Measurements from ENCODE around the gene LAIR1.

Gene LAIR1

DNA sequence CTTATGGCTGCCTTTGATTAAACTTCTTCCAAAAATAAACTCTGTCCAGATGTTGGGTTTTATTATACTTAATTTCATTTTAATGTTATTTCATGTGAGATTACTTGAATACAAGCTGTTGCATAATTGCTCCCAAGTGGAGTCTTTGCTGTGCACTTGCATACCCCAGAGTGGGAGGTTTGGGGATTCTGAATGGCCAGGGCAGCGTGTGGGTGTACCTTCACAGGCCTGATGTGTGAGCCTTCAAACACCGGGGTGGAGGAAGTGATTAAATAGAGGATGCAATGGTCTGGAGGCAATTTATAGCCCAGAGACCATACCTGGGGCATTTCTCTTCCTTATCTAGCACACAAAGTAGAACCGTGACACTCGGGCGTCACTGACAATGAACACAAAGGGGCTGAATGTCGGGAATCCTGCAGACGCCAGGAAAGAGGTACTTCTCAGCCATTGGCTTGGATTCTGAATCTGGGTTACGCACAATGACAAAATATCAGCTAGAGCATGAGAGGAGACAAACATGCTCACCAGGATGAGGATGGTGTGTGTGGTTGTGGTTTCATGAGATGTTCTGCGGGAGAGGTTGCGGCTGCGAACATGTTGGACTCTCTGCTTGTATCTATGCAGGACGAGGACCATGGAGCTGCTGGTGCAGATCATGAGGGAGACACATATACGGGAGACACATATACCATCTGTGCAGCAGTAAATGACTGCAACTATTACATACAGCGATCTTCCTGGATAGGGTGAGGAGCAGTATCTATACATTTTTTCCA lies 44.6 kb downstream of the LAIR1 start:
- TF ChIP-seq, protein P1, sequence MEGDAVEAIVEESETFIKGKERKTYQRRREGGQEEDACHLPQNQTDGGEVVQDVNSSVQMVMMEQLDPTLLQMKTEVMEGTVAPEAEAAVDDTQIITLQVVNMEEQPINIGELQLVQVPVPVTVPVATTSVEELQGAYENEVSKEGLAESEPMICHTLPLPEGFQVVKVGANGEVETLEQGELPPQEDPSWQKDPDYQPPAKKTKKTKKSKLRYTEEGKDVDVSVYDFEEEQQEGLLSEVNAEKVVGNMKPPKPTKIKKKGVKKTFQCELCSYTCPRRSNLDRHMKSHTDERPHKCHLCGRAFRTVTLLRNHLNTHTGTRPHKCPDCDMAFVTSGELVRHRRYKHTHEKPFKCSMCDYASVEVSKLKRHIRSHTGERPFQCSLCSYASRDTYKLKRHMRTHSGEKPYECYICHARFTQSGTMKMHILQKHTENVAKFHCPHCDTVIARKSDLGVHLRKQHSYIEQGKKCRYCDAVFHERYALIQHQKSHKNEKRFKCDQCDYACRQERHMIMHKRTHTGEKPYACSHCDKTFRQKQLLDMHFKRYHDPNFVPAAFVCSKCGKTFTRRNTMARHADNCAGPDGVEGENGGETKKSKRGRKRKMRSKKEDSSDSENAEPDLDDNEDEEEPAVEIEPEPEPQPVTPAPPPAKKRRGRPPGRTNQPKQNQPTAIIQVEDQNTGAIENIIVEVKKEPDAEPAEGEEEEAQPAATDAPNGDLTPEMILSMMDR (conservative IDR thresholded peaks at IDR 0.05; ENCODE audit: low read depth, low read length): no peak
- no peak overlapping the region for H3K4me3 ChIP-seq (ENCODE audit: low read depth, low read length)
- no peak for DNase-seq (ENCODE audit: low read depth)

DNA sequence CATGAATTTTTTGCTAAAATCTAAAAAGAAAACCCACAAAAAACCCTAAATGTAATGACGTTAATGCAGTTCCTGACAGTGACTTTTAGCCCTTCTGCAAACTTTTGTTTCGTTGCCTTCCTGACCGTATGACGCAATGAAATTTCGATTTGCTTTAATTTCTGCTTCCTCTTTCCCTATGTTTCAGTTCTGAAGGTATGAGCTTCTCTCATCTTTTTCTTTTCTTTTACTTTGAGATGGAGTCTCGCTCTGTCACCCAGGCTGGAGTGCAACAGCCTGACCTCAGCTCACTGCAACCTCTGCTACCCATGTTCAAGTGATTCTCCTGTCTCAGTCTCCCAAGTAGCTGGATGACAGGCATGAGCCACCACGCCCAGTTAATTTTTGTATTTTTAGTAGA lies 45.7 kb downstream of the LAIR1 start:
- no peak for DNase-seq (ENCODE audit: low read depth)
- H3K4me3 ChIP-seq (ENCODE audit: low read depth, low read length): no peak overlapping the region
- TF ChIP-seq, protein P1 (conservative IDR thresholded peaks at IDR 0.05; ENCODE audit: low read depth, low read length): no peak

DNA sequence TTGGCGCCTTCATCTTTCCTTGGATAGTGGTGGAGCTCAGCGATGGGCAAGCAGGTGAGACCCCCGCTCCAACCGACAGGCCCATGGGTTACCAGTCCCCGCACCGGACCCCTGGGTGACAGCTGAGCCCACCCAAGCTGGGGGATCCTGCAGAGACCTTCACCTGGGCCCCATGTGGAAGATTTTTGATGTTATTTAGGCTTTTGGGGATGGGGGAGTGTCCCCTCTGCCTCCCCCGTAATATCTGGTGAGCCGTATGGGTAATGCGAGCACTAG lies 46.8 kb downstream of the LAIR1 start:
- H3K4me3 ChIP-seq (ENCODE audit: low read depth, low read length): no peak overlapping the region
- no peak for DNase-seq (ENCODE audit: low read depth)
- TF ChIP-seq, protein P1 (conservative IDR thresholded peaks at IDR 0.05; ENCODE audit: low read depth, low read length): no peak

DNA sequence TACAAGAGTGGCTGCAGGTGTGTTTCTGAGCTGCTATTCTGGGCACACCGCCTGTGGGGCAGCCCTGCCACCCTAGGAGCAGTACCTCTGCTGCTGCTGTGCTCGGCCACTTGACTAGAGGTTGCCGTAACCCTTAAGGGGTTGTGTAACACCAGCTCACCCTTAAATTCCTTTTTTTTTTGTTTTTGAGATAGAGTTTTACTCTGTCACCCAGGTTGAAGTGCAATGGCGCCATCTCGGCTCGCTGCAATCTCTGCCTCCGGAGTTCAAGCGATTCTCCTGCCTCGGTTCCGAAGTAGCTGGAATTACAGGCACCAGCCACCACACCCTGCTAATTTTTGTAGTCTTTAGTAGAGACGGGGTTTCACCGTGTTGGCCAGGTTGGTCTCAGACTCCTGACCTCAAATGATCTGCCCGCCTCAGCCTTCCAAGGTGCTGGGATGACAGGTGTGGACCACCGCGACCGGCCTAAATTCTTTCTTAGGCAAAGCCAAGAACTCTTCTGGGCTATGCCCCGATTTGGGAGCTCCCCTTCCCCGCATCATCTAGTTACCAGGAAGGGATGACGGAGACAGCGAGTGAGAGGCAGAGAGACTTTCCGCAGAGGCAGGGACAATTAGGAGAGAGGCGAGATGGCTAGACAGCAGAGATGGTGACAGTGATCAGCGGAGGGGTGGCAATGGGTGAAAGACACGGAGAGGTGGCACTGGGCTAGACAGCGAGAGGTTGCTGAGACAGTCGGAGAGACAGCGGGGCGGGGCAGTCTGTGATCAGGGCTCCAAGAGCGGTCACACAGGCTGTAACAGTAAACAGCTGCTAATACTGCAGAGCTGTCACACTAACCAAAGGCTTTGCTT lies 47.4 kb downstream of the LAIR1 start:
- DNase-seq (ENCODE audit: low read depth): no peak
- no peak overlapping the region for H3K4me3 ChIP-seq (ENCODE audit: low read depth, low read length)
- TF ChIP-seq, protein P1 (conservative IDR thresholded peaks at IDR 0.05; ENCODE audit: low read depth, low read length): no peak

DNA sequence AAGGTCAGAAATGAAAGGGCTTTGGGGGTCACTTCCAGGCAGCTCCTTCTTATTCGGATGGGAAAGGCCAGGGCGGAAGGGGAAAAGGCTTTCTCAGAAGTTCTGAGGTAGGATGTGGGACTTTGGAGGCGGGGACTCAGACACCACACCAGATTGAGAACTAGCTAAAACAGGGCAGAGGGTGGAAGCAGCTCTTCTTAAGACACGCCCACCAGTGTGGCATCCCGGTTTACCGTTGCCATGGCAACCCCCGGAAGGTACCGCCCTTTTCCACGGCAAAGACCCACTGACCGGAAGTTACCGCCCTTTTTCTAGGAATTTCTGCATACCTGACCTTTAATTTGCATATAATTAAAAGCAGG lies 48.0 kb downstream of the LAIR1 start:
- no peak overlapping the region for H3K4me3 ChIP-seq (ENCODE audit: low read depth, low read length)
- TF ChIP-seq, protein P1 (conservative IDR thresholded peaks at IDR 0.05; ENCODE audit: low read depth, low read length): no peak
- no peak for DNase-seq (ENCODE audit: low read depth)

DNA sequence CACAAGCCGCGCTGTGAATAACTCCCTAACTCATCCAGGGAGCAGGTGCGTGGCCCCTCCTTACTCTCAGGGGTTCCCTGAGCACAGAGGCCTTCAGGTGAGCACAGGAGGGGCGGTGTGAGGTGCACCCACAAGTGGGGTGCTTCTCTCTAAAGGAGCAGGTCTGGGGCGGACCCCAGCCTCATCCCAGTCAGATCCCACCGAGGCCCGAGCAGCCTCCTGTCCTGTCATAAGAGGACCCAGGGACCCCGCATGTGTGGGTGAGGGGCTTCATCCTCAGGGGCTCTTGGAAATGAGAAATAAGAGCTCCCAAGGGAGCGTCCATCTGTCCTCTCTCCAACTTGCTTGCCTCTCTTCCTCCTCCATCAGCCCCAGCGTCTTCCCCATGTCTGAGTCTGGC lies 48.8 kb downstream of the LAIR1 start:
- TF ChIP-seq, protein P1 (conservative IDR thresholded peaks at IDR 0.05; ENCODE audit: low read depth, low read length): no peak
- DNase-seq (ENCODE audit: low read depth): no peak
- no peak overlapping the region for H3K4me3 ChIP-seq (ENCODE audit: low read depth, low read length)

All from choroid plexus epithelial cell (primary cell).